Astrocyte of the cerebellum (primary cell): ENCODE data around the gene CLEC18B.
"Not testable (repeated sequence)": the region's sequence is repeated elsewhere in the genome, so short reads cannot be mapped to it uniquely, and the experiment has no call there.

Experiments
- DNase-seq: peaks from one replicate; pipeline ENCODE4 v3.0.0-alpha.2; 2011; ENCODE audit warnings: low read depth
- H3K4me3 ChIP-seq: 2 replicates; pipeline ENCODE4 v1.5.1; 2011; ENCODE audit warnings: mild to moderate bottlenecking, low read depth, low read length, moderate library complexity
- in situ Hi-C: cut with HindIII; loops from 2 replicates; pipeline ENCODE4 v1.10.0; 2017; ENCODE audit warnings: low sequenced_read_pairs
- TF ChIP-seq, protein P1 (sequence below): IDR thresholded peaks from 2 replicates; pipeline ENCODE4 v1.5.1; 2012; ENCODE audit warnings: low read length, low read depth, moderate library complexity, mild to moderate bottlenecking; ENCODE audit errors: missing control alignments

The CLEC18B gene

DNA sequence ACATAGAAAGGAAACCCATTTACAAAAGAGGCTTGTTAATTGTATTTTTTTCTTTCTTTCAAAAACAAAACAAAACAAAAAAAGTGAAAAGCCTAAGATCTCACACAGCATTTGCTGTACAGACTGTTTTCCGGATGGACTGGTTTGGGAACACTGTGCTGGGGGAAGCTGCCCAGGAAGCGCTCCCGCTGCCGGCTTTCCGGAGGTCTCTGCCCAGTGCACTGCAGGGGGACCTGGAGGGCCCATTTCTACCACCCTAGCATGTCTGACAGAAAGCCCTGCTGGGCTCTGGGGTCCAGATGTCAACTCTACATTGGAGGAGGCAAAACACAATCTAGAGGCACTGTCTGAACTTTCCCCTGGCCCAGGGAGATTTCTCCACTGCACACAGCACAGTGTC lies 26.3 kb upstream of the CLEC18B start:
- in situ Hi-C loops = no loop called here
- TF ChIP-seq, protein P1, sequence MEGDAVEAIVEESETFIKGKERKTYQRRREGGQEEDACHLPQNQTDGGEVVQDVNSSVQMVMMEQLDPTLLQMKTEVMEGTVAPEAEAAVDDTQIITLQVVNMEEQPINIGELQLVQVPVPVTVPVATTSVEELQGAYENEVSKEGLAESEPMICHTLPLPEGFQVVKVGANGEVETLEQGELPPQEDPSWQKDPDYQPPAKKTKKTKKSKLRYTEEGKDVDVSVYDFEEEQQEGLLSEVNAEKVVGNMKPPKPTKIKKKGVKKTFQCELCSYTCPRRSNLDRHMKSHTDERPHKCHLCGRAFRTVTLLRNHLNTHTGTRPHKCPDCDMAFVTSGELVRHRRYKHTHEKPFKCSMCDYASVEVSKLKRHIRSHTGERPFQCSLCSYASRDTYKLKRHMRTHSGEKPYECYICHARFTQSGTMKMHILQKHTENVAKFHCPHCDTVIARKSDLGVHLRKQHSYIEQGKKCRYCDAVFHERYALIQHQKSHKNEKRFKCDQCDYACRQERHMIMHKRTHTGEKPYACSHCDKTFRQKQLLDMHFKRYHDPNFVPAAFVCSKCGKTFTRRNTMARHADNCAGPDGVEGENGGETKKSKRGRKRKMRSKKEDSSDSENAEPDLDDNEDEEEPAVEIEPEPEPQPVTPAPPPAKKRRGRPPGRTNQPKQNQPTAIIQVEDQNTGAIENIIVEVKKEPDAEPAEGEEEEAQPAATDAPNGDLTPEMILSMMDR = no peak
- DNase-seq = no peak
- H3K4me3 ChIP-seq = no peak overlapping the region

DNA sequence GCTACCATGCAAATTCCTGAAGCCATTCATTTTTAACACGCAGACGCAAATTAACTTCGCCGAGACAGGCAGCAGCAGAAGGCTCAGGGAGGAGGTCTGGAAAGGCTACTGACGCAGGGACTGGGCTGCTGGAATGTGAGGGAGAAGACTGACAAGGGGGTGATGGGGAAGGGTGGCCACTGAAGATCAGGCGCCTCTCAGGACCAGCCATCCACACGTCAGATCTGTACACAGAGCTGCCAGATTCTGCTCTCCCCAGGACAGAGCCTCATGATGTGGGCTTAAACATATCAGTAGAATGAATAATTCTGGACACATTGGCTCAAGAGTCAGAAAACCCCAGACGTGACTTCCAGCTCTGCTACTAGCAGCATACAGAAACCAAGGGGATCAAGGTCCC lies 25.6 kb upstream of the CLEC18B start:
- TF ChIP-seq, protein P1 = no peak
- no peak overlapping the region for H3K4me3 ChIP-seq
- in situ Hi-C loops = no loop called here
- no peak for DNase-seq

DNA sequence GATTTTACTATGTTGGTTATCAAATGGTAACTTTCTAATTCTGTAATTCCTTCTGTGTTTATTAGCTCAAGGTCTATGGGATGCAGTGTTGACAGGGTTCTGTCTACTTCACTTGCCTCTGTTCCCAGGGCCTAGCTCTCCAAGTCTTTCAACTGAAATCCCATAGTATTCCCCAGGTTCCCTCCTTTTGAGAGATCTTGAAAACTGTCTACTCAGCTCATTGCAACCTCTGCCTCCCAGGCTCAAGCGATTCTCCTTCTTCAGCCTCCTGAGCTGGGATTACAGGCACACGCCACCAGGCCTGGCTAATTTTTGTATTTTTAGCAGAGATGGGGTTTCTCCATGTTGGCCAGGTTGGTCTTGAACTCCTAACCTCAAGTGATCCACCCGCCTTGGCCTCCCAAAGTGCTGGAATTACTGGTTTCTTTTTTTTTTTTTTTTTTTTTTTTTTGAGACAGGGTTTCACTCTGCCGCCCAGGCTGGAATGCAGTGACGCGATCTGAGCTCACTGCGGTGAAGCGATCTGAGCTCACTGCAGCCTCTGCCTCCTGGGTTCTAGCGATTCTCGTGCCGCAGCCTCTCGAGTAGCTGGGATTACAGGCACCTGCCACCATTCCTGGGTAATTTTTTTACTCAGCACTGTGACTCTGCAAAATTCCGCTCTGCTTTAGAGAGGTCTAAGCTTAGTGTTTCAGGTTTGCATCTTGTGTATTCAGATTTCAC lies 22.5 kb upstream of the CLEC18B start:
- DNase-seq, H3K4me3 ChIP-seq, in situ Hi-C loops: not testable (repeated sequence)

DNA sequence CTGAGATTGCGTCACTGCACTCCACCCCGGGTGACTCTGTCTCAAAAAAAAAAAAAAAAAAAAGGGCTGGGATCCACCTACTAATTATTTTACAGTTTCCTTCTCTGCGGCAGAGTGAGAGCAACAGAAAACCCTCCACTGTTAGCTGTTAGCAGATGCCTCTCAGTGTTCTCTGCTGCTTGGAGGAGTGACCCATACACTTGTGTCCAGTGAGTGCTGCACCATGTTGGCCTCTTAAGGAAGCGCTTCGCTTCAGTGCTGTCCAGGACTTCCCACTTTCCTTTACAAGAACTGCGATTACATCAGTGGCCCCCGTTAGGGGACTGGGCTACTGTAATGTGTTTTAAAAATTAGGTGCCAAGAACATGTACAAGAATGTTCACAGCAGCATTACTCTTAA lies 18.4 kb upstream of the CLEC18B start:
- in situ Hi-C loops = no loop called here
- no peak for DNase-seq
- TF ChIP-seq, protein P1 = no peak
- no peak overlapping the region for H3K4me3 ChIP-seq

DNA sequence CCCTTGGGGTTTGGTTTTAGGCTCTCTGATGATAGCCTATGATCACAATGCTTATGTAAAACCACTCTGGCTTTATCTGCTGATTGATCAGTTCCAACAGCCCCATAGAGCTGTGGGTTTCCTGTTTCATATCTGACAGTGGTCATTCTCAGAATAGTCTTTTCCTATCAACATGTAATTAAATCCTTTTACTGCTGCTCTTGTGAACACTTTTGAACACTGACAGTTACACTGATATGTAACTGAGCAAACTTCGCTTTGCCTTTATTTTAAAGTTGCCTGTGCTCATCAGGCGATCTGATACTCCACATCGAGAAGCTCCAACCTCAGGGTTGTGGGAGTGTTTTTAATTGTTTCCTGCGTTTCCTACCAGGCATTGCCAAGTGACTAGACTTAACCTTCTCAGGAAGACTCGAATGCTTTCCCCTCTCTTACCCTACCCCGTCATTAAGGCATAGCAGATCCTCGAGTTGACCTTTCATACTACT lies 17.3 kb upstream of the CLEC18B start:
- TF ChIP-seq, protein P1 = no peak
- no peak for DNase-seq
- in situ Hi-C loops = no loop called here
- no peak overlapping the region for H3K4me3 ChIP-seq

DNA sequence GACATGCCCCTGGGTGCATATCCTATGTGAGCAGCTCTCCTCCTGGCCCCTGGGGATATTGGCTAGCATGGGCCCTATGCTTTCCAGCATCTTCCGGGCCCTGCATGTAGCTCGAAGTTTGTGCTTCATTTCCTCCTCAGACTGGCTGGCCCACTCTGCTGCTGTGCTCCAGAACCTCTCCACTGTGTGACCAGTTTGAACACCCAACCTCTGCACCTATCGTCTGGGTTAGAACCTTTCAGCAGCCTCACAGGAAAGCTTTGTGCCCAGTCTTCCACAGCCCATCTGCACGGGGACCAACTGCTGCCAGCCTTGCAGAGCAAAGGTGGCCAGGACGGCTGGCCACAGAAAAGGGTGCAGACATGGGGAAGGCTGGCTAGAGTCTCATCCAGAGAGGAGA lies 10.2 kb upstream of the CLEC18B start:
- in situ Hi-C loops = no loop called here
- no peak overlapping the region for H3K4me3 ChIP-seq
- no peak for DNase-seq
- TF ChIP-seq, protein P1 = no peak

DNA sequence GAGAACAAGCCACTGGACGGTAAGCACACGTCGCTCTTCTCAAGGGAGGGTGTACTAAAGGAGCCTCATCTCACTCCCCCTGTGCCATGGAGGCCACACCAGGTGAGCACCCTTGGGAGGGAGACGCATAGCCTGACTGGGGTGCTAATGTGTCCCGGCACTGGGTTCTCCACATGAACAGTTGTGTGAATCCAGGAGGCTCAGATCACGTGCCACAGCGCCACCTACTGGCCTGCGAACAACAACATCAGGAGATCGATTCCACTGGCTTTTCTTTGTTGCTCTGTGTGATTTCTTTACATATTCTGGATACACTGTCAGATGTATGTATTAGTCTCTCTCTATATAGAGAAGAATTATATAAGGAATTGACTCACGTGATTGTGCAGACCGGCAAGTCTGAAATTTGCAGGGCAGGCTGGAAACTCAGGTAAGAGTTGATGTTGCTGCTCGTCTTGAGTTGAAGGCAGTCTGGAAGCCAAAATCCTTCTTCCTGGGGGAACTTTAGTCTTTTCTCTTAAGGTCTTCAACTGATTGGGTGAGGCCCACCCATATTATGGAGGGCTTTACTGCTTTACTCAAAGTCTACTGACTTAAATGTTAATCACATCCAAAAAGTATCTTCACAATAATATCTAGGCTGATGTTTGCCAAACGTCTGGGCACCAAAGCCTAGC lies 8.9 kb upstream of the CLEC18B start:
- TF ChIP-seq, protein P1 = peak; percentile 60
- DNase-seq, H3K4me3 ChIP-seq, in situ Hi-C loops: not testable (repeated sequence)

DNA sequence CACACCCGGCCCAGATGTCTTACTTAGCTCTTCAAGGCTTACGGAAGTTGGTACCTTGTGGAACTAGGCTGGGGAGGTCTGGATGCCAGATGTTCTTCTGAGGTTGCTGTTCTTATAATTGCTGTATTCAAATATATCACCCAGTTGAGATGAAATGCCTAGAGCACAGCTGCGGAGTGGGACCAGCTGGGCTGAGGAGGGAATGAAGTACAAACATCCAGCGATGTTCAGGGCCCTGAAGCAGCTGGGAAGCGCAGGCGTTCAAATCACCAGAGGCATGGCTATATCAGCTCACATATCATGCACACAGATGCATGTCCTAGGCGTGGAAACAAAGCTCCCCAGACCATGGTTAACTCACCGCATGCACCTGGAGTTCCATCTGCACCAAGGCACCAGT lies 7.2 kb upstream of the CLEC18B start:
- in situ Hi-C loops, DNase-seq: not testable (repeated sequence)

DNA sequence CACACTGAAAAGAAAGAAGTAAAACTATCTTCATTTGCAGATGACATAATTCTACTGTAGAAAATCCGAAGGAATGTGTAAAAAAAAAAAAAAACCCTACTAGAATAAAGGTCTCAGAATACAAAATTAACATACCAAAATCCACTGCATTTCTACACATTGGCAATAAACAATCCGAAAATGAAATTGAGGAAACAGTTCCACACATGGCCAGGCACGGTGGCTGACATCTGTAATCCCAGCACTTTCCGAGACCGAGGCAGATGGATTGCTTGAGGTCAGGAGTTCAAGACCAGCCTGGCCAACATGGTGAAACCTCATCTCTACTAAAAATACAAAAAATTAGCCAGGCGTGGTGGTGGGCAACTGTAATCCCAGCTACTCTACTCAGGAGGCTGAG lies 4.5 kb upstream of the CLEC18B start:
- in situ Hi-C loops, DNase-seq: not testable (repeated sequence)

More for the DNA sequence above, 7.2 kb upstream of the CLEC18B start:
- H3K4me3 ChIP-seq = not testable (repeated sequence)

DNA sequence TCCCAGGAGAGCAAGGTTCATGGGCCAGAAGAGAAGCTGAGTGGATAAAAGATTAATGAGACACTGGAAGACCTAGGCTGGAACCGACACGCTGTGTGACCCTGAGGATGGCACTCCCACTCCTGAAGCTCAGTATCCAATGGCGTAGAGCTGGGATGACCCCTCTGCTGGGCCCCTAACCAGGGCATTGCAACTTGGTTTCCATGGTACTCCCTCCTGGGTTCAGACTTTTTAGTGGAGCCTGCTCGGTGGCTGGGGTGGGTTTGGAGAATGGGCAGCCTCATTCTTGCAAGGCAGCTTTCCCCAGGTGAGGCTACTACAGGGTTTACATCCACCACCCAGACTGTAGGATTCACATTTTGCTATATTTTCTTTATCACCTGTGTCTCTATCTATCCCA lies 2.4 kb upstream of the CLEC18B start:
- DNase-seq, in situ Hi-C loops: not testable (repeated sequence)

More for the DNA sequence above, 4.5 kb upstream of the CLEC18B start:
- H3K4me3 ChIP-seq = not testable (repeated sequence)

More for the DNA sequence above, 2.4 kb upstream of the CLEC18B start:
- H3K4me3 ChIP-seq = not testable (repeated sequence)
